ENCODE results near the gene PDE4B. TPM values are rescaled to one million over a fixed set of nuclear protein-coding genes. Genes with fewer than 3 reads are reported as not detected.

The PDE4B gene
- 83.5 and 91.4 TPM in 2 replicates for total RNA-seq (2014; rRNA removed; shearing (Covaris generic))
- 19.0 and 26.9 TPM in 2 replicates for polyA plus RNA-seq (2014; cell fraction: nucleus; rRNA removed)

- no peak for DNase-seq (ENCODE audit: extremely low read depth, low read depth)
Measured at GRCh38 chr1:65792669-65793358, at the start of gene PDE4B. Gene PDE4B, plus strand, starts transcription at chr1:65792895.

GRCh38 chr1:65744731-65745130, 48.0 kb upstream of the PDE4B start:
- DNase-seq (ENCODE audit: extremely low read depth, low read depth): no peak

GRCh38 chr1:65751961-65752360, 40.7 kb upstream of the PDE4B start:
- peak; percentile 13 for DNase-seq (ENCODE audit: extremely low read depth, low read depth)

- DNase-seq (ENCODE audit: extremely low read depth, low read depth): no peak
Measured at GRCh38 chr1:65756616-65757015, 36.1 kb upstream of the PDE4B start.

- DNase-seq (ENCODE audit: extremely low read depth, low read depth): no peak
Measured at GRCh38 chr1:65757531-65757930, 35.2 kb upstream of the PDE4B start.

- DNase-seq (ENCODE audit: extremely low read depth, low read depth): no peak
Measured at GRCh38 chr1:65758128-65758527, 34.6 kb upstream of the PDE4B start.

GRCh38 chr1:65759516-65759915, 33.2 kb upstream of the PDE4B start:
- no peak for DNase-seq (ENCODE audit: extremely low read depth, low read depth)

GRCh38 chr1:65762081-65762862, 30.4 kb upstream of the PDE4B start:
- no peak for DNase-seq (ENCODE audit: extremely low read depth, low read depth)

GRCh38 chr1:65764052-65764451, 28.6 kb upstream of the PDE4B start:
- no peak for DNase-seq (ENCODE audit: extremely low read depth, low read depth)

GRCh38 chr1:65765631-65766030, 27.1 kb upstream of the PDE4B start:
- no peak for DNase-seq (ENCODE audit: extremely low read depth, low read depth)

- DNase-seq (ENCODE audit: extremely low read depth, low read depth): no peak
Measured at GRCh38 chr1:65769636-65770035, 23.1 kb upstream of the PDE4B start.

- no peak for DNase-seq (ENCODE audit: extremely low read depth, low read depth)
Measured at GRCh38 chr1:65772607-65773006, 20.1 kb upstream of the PDE4B start.

- DNase-seq (ENCODE audit: extremely low read depth, low read depth): no peak
Measured at GRCh38 chr1:65773391-65774123, 19.1 kb upstream of the PDE4B start.

- no peak for DNase-seq (ENCODE audit: extremely low read depth, low read depth)
Measured at GRCh38 chr1:65788762-65789161, 3.9 kb upstream of the PDE4B start.

- DNase-seq (ENCODE audit: extremely low read depth, low read depth): no peak
Measured at GRCh38 chr1:65791396-65791795, 1.3 kb upstream of the PDE4B start.

- no peak for DNase-seq (ENCODE audit: extremely low read depth, low read depth)
Measured at GRCh38 chr1:65791801-65792668, 660 bp upstream of the PDE4B start.

- DNase-seq (ENCODE audit: extremely low read depth, low read depth): no peak
Measured at GRCh38 chr1:65793359-65793732, 651 bp downstream of the PDE4B start.

- no peak for DNase-seq (ENCODE audit: extremely low read depth, low read depth)
Measured at GRCh38 chr1:65795311-65795710, 2.6 kb downstream of the PDE4B start.

- no peak for DNase-seq (ENCODE audit: extremely low read depth, low read depth)
Measured at GRCh38 chr1:65799601-65800000, 6.9 kb downstream of the PDE4B start.

GRCh38 chr1:65804584-65804983, 11.9 kb downstream of the PDE4B start:
- no peak for DNase-seq (ENCODE audit: extremely low read depth, low read depth)

Data from NCI-H460 (cell line).